HepG2 (cell line): ENCODE results near the gene GRM8. TPM values are rescaled to one million over a fixed set of nuclear protein-coding genes. Genes with fewer than 3 reads are reported as not detected.

Experiments used
- ATAC-seq: fragments of 200-7000 bp; cut with Tn5 transposase; 3 replicates; pipeline ENCODE4 v1.9.1; 2020; ENCODE audit warnings: mild to moderate bottlenecking, moderate library complexity
- BruUV-seq: library from RNA; stranded (reverse); fragments of 400-500 nt; replicated peaks from 2 replicates; lab custom pipeline; 2021; lab: Mats Ljungman, UMichigan
- CTCF ChIA-PET: fragments of 300-600 bp; formaldehyde crosslinking; extraction: SDS; loops from one replicate; lab custom pipeline; 2021; ENCODE audit warnings: low total read pairs, inconsistent platforms, low intra/inter-chr PET ratio; lab: Yijun Ruan, JAX
- POLR2A ChIA-PET: fragments of 350-600 bp; sonication (Branson Sonifier 250); formaldehyde crosslinking; loops from one replicate; lab custom pipeline; 2020; ENCODE audit warnings: antibody characterized with exemption, inconsistent platforms; lab: Yijun Ruan, JAX
- DNase-seq: peaks from one replicate; pipeline ENCODE4 v3.0.0-alpha.2; 2015; ENCODE audit warnings: low spot score
- FAIRE-seq: peaks from 3 replicates; lab custom pipeline; 2011; peaks lifted over from hg19 to GRCh38; lab: Jason Lieb, UNC
- H2AFZ ChIP-seq: one replicate; pipeline ENCODE4 v1.6.1; 2011; ENCODE audit warnings: low read length, inconsistent platforms
- H3K27ac ChIP-seq: fragments of 300-600 bp; 3 replicates; pipeline ENCODE4 v1.8.0; 2011; ENCODE audit warnings: mixed run types, mild to moderate bottlenecking, mixed read lengths, low read length, inconsistent platforms; ENCODE audit not compliant: insufficient read depth; ENCODE audit errors: extremely low read length
- H3K27me3 ChIP-seq, 2 experiments: fragments of 200-600 bp in 1 of 2; 2 replicates in 1 of 2; 3 replicates in 1 of 2; pipeline versions ENCODE4 v1.6.0 to v1.8.0; 2011; ENCODE audit warnings: low read length in 2 of 2, mild to moderate bottlenecking in 2 of 2, moderate library complexity in 2 of 2, inconsistent platforms in 1 of 2; ENCODE audit not compliant: insufficient read depth in 2 of 2, control insufficient read depth in 1 of 2
- H3K36me3 ChIP-seq, 2 experiments: fragments of 200-600 bp in 1 of 2; replicated peaks in 1 of 2; 2 replicates in 1 of 2; 3 replicates in 1 of 2; pipeline versions ENCODE4 v1.5.1 to v1.8.0; 2011; ENCODE audit warnings: low read length in 2 of 2, inconsistent platforms in 1 of 2; ENCODE audit not compliant: insufficient read depth in 2 of 2, control insufficient read depth in 1 of 2
- H3K4me1 ChIP-seq: 2 replicates; pipeline ENCODE4 v1.5.1; 2012; ENCODE audit warnings: low read length, inconsistent platforms; ENCODE audit not compliant: insufficient read depth
- H3K4me2 ChIP-seq: 2 replicates; pipeline ENCODE4 v1.6.0; 2011; ENCODE audit warnings: low read depth, low read length, inconsistent platforms
- H3K4me3 ChIP-seq, 3 experiments: fragments of 200-600 bp in 1 of 3; sonication (generic), shearing (Covaris generic) in 1 of 3; replicated peaks in 1 of 3; 2 replicates each; pipeline ENCODE4 v1.5.1; 2011 to 2016; ENCODE audit warnings: low read length in 3 of 3, inconsistent platforms in 2 of 3, low read depth in 2 of 3, mild to moderate bottlenecking in 2 of 3, control low read depth in 1 of 3, mixed read lengths in 1 of 3; ENCODE audit not compliant: insufficient read depth in 1 of 3
- H3K79me2 ChIP-seq: one replicate; pipeline ENCODE4 v1.6.1; 2011; ENCODE audit warnings: low read length, inconsistent platforms; ENCODE audit not compliant: insufficient read depth
- H3K9ac ChIP-seq: 2 replicates; pipeline ENCODE4 v1.6.0; 2011; ENCODE audit warnings: mild to moderate bottlenecking, low read depth, low read length, inconsistent platforms; ENCODE audit not compliant: insufficient read depth
- H3K9me3 ChIP-seq: 2 replicates; pipeline ENCODE4 v1.5.1; 2012; ENCODE audit warnings: mild to moderate bottlenecking, low read length
- H4K20me1 ChIP-seq: 2 replicates; pipeline ENCODE4 v1.6.0; 2011; ENCODE audit warnings: inconsistent platforms, mild to moderate bottlenecking, low read length, moderate library complexity; ENCODE audit not compliant: insufficient read depth
- HDAC2 ChIP-seq: sonication (generic); formaldehyde crosslinking; IDR thresholded peaks from 2 replicates; pipeline ENCODE4 v1.4.0; 2020; ENCODE audit warnings: missing genetic modification reagents
- HOXD1 ChIP-seq: sonication (generic); formaldehyde crosslinking; IDR thresholded peaks from 2 replicates; pipeline ENCODE4 v1.5.0; 2020; ENCODE audit warnings: missing genetic modification reagents
- PRDM15 ChIP-seq: sonication (generic); formaldehyde crosslinking; IDR thresholded peaks from 2 replicates; pipeline ENCODE4 v1.4.0; 2020; ENCODE audit warnings: missing genetic modification reagents
- SMAD3 ChIP-seq: sonication (generic); formaldehyde crosslinking; IDR thresholded peaks from 2 replicates; pipeline ENCODE4 v1.4.0; 2020; ENCODE audit warnings: missing genetic modification reagents
- STAG1 ChIP-seq: sonication (generic); formaldehyde crosslinking; IDR thresholded peaks from 2 replicates; pipeline ENCODE4 v1.4.0; 2020; ENCODE audit warnings: missing genetic modification reagents
- ZBTB4 ChIP-seq: sonication (generic); formaldehyde crosslinking; IDR thresholded peaks from 2 replicates; pipeline ENCODE4 v1.4.0; 2020; ENCODE audit warnings: missing genetic modification reagents, mild to moderate bottlenecking, borderline replicate concordance
- ZNF512 ChIP-seq: sonication (generic); formaldehyde crosslinking; IDR thresholded peaks from 2 replicates; pipeline ENCODE4 v1.4.0; 2020; ENCODE audit warnings: mild to moderate bottlenecking, missing genetic modification reagents
- ZNF670 ChIP-seq: sonication (generic); formaldehyde crosslinking; IDR thresholded peaks from 2 replicates; pipeline ENCODE4 v1.8.0; 2022; ENCODE audit warnings: mild to moderate bottlenecking, missing genetic modification reagents, borderline replicate concordance
- ZNF772 ChIP-seq: sonication (generic); formaldehyde crosslinking; IDR thresholded peaks from 2 replicates; pipeline ENCODE4 v1.5.0; 2020; ENCODE audit warnings: mild to moderate bottlenecking, missing genetic modification reagents
- WGBS: methylation state at CpG from one replicate; pipeline ENCODE4 v1.1.6; 2017; ENCODE audit warnings: low lambda C conversion rate; 5-methylcytosine and 5-hydroxymethylcytosine counted together
- in situ Hi-C: cut with HindIII; loops from 2 replicates; pipeline ENCODE4 v1.10.0; 2017; ENCODE audit warnings: low pct_unique_long_range_greater_than_20kb; ENCODE audit not compliant: extremely low pct_ligation_motif_present
- intact Hi-C: fragments of 100-400 bp; cut with micrococcal nuclease; formaldehyde crosslinking; loops from one replicate; pipeline ENCODE4 v1.10.0; 2022; ENCODE audit not compliant: unreplicated experiment
- polyA plus RNA-seq, 8 experiments: library from polyadenylated mRNA; depleted of rRNA in 3 of 8; stranded (reverse) in 7 of 8; unstranded in 1 of 8; fragments of >200 nt; fragmentation: Illumina TruSeq in 4 of 8; extraction: Trizol in 4 of 8; gene quantifications; 2 replicates each; pipeline versions ENCODE4 v1.2.1 to v1.2.3, GENCODE V29; 2011 to 2016; ENCODE audit warnings: low read depth in 4 of 8, missing spikeins in 1 of 8, mixed read lengths in 1 of 8; ENCODE audit not compliant: insufficient read depth in 1 of 8
- total RNA-seq, 5 experiments: library from RNA; depleted of rRNA; stranded (reverse); fragments of >200 nt; fragmentation: Illumina TruSeq; extraction: Trizol; gene quantifications; 2 replicates each; pipeline ENCODE4 v1.2.3, GENCODE V29; 2016; ENCODE audit warnings: low read depth in 1 of 5
- TF ChIP-seq, protein P1 (sequence below): sonication (generic); formaldehyde crosslinking; IDR thresholded peaks from 2 replicates; pipeline ENCODE4 v1.4.0; 2020; ENCODE audit warnings: low read depth, mild to moderate bottlenecking, missing genetic modification reagents

GRM8 gene
- total and polyA plus RNA-seq, 2 of the 13 experiments (the other 11 are each of a cell fraction or from before 2014, with no cell fraction given) = not detected

DNA sequence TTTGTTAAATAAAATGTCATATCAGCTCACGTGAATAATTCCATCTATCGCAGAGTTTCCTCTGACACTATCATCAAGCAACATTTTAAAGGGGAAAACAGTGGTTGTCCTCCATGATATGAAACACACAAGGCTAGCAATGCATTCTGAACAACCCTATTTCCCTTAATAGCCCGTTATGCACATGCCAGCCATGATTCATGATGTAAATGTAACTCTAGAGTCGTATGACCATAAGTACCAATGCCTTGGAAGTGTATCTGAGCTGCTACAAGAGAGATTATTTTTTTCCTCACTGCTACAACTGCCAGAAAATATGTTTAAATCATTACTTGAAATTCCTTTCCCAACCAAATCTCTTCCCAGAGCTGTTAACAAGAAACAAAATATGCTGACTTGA lies 159.4 kb downstream of the GRM8 start:
- H2AFZ ChIP-seq = no peak overlapping the region
- no peak overlapping the region for H3K4me2 ChIP-seq
- H3K27ac ChIP-seq = no peak overlapping the region
- no TSS peak for BruUV-seq
- no peaks in the 10 kb centered on the region for H3K79me2 ChIP-seq
- no peaks in the 10 kb centered on the region for H3K9me3 ChIP-seq
- H3K27me3 ChIP-seq = no peaks in the 10 kb centered on the region
- TF ChIP-seq, protein P1, sequence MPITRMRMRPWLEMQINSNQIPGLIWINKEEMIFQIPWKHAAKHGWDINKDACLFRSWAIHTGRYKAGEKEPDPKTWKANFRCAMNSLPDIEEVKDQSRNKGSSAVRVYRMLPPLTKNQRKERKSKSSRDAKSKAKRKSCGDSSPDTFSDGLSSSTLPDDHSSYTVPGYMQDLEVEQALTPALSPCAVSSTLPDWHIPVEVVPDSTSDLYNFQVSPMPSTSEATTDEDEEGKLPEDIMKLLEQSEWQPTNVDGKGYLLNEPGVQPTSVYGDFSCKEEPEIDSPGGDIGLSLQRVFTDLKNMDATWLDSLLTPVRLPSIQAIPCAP = no peak
- no peak for TF ChIP-seq ZNF772 (CRISPR knock-in tag)
- TF ChIP-seq SMAD3 = no peak
- TF ChIP-seq HDAC2 = no peak
- TF ChIP-seq HOXD1 = no peak
- FAIRE-seq = no peak
- H3K36me3 ChIP-seq = no peaks in the 10 kb centered on the region
- ChIA-PET POLR2A (no interaction called here), CTCF (no interaction called here)
- intact Hi-C loops = no loop called here
- WGBS = 22% methylated on average over 4 of the region's 4 CpGs
- H4K20me1 ChIP-seq = no peaks in the 10 kb centered on the region
- DNase-seq = no peak
- H3K9ac ChIP-seq = no peak overlapping the region
- in situ Hi-C loops = no loop called here
- no peaks in the 10 kb centered on the region for H3K4me1 ChIP-seq
- H3K4me3 ChIP-seq = no peak overlapping the region
- no peak for ATAC-seq

DNA sequence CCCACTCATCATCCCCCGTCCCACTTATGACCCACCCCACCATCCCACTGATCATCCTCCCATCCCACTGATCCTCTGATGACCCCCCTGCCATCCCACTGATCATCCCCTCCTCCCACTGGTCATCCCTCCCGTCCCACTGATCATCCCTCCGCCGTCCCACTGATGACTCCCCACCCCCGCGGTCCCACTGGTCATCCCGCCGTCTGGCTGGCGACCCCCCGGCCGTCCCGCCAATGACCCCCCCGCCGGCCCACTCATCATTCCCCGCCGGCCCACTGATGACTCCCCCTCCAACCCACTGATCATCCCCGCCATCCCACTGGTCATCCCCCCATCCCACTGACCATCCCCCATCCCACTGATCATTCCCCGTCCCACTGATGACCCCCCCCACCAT lies 161.1 kb downstream of the GRM8 start:
- in situ Hi-C loops (no loop called here), intact Hi-C loops (no loop called here)
- Histone ChIP-seq H3K4me2 (no peak overlapping the region), H3K27ac (no peak overlapping the region), H3K27me3 (no peaks in the 10 kb centered on the region), H3K9ac (no peak overlapping the region), H2AFZ (no peak overlapping the region), H3K4me3 (no peak overlapping the region), H3K9me3 (no peaks in the 10 kb centered on the region), H3K36me3 (no peaks in the 10 kb centered on the region), H3K4me1 (no peaks in the 10 kb centered on the region), H3K79me2 (no peaks in the 10 kb centered on the region), H4K20me1 (no peaks in the 10 kb centered on the region)
- ATAC-seq (no peak), DNase-seq (no peak), FAIRE-seq (no peak)
- BruUV-seq = no TSS peak
- ChIA-PET POLR2A (no interaction called here), CTCF (no interaction called here)
- 50% methylated on average over 18 of the region's 18 CpGs for WGBS
- TF ChIP-seq STAG1 (CRISPR knock-in tag) (no peak), ZNF670 (CRISPR knock-in tag) (no peak), ZBTB4 (CRISPR knock-in tag) (no peak), PRDM15 (CRISPR knock-in tag) (no peak), ZNF512 (CRISPR knock-in tag) (no peak)
